H4 (cell line): ENCODE measurements around the gene BTBD10. TPM values are rescaled to one million over a fixed set of nuclear protein-coding genes. Genes with fewer than 3 reads are reported as not detected.
"Not testable (repeated sequence)": the region's sequence is repeated elsewhere in the genome, so short reads cannot be mapped to it uniquely, and the experiment has no call there.

Source experiments
- DNase-seq: peaks from one replicate; pipeline ENCODE4 v3.0.0-alpha.2; 2015; ENCODE audit warnings: low spot score
- total RNA-seq: library from RNA; depleted of rRNA; stranded (reverse); fragments of >200 nt; shearing (Covaris generic); gene quantifications from 2 replicates; pipeline ENCODE4 v1.2.3, GENCODE V29; 2014

The BTBD10 gene
- total RNA-seq, 1 experiment from 2014 or later, result 70.1 TPM

- DNase-seq, result peak; percentile 92
Observed at GRCh38 chr11:13440100-13440855, 22.7 kb downstream of the BTBD10 start.

GRCh38 chr11:13438291-13438690 lies 24.7 kb downstream of the BTBD10 start:
- no peak for DNase-seq

- not testable (repeated sequence) for DNase-seq
Observed at GRCh38 chr11:13436836-13437235, 26.2 kb downstream of the BTBD10 start.

- no peak for DNase-seq
Observed at GRCh38 chr11:13434247-13435205, 28.5 kb downstream of the BTBD10 start.

- DNase-seq, result no peak
Observed at GRCh38 chr11:13433437-13433836, 29.6 kb downstream of the BTBD10 start.

GRCh38 chr11:13429836-13430235 lies 33.2 kb downstream of the BTBD10 start:
- DNase-seq, result no peak

GRCh38 chr11:13429288-13429687 lies 33.7 kb downstream of the BTBD10 start:
- no peak for DNase-seq

- DNase-seq, result no peak
Observed at GRCh38 chr11:13427440-13427839, 35.6 kb downstream of the BTBD10 start.

- DNase-seq, result no peak
Observed at GRCh38 chr11:13423372-13423771, 39.6 kb downstream of the BTBD10 start.

- DNase-seq, result no peak
Observed at GRCh38 chr11:13421561-13421960, 41.5 kb downstream of the BTBD10 start.

- no peak for DNase-seq
Observed at GRCh38 chr11:13415201-13415600, 47.8 kb downstream of the BTBD10 start.

GRCh38 chr11:13405220-13405619 lies 57.8 kb downstream of the BTBD10 start:
- DNase-seq, result no peak

- DNase-seq, result not testable (repeated sequence)
Observed at GRCh38 chr11:13398335-13398734, 64.7 kb downstream of the BTBD10 start.

- DNase-seq, result no peak
Observed at GRCh38 chr11:13391217-13391616, 71.8 kb downstream of the BTBD10 start.

- no peak for DNase-seq
Observed at GRCh38 chr11:13388741-13389140, 74.3 kb downstream of the BTBD10 start.

- DNase-seq, result no peak
Observed at GRCh38 chr11:13386567-13386966, 76.5 kb downstream of the BTBD10 start.

GRCh38 chr11:13384908-13385640 lies 77.9 kb downstream of the BTBD10 start:
- peak; percentile 50 for DNase-seq

- DNase-seq, result no peak
Observed at GRCh38 chr11:13382751-13383150, 80.3 kb downstream of the BTBD10 start.

- DNase-seq, result no peak
Observed at GRCh38 chr11:13380731-13381130, 82.3 kb downstream of the BTBD10 start.

GRCh38 chr11:13378316-13378715 lies 84.7 kb downstream of the BTBD10 start:
- DNase-seq, result no peak

GRCh38 chr11:13376838-13377237 lies 86.2 kb downstream of the BTBD10 start:
- no peak for DNase-seq

GRCh38 chr11:13376402-13376801 lies 86.6 kb downstream of the BTBD10 start:
- DNase-seq, result no peak
